LHCN-M2 (cell line): ENCODE results near the gene MYH10. TPM values are rescaled to one million over a fixed set of nuclear protein-coding genes. Genes with fewer than 3 reads are reported as not detected.
A peak's percentile ranks its signal among the peaks of the same experiment; 100 is the strongest.

Source experiments
- DNase-seq: peaks from one replicate; pipeline ENCODE4 v3.0.0-alpha.2; 2012; ENCODE audit warnings: low read depth
- total RNA-seq: library from RNA; depleted of rRNA; stranded (reverse); fragments of >200 nt; gene quantifications from 2 replicates; pipeline ENCODE4 v1.2.3, GENCODE V29; 2014; rRNA removed

MYH10 gene
- total RNA-seq, 1 experiment from 2014 or later: 40.4 TPM

- no peak for DNase-seq
Measured at GRCh38 chr17:8445536-8445935, 185.0 kb downstream of the MYH10 start.

- no peak for DNase-seq
Measured at GRCh38 chr17:8444494-8444893, 186.0 kb downstream of the MYH10 start.

GRCh38 chr17:8443756-8444155 lies 186.8 kb downstream of the MYH10 start:
- DNase-seq: no peak

DNA sequence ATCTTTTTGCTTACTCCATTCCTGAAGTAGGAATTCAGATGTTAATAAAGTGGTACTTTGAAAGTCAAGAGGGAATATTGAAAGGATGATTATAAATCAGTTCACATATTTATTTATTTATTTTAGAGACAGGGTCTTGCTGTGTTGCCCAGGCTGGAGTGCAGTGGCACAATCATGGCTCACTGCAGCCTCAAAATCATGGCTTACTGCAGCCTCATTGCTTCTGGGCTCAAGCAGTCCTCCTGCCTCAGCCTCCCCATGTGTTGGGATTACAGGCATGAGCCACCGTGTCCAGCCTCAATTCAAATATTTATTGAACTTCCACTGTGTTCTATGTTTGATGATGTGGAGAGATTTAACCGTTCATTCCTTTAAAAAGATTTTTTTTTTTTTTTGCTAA lies 188.2 kb downstream of the MYH10 start:
- no peak for DNase-seq

- DNase-seq: no peak
Measured at GRCh38 chr17:8441690-8442089, 188.8 kb downstream of the MYH10 start.

DNA sequence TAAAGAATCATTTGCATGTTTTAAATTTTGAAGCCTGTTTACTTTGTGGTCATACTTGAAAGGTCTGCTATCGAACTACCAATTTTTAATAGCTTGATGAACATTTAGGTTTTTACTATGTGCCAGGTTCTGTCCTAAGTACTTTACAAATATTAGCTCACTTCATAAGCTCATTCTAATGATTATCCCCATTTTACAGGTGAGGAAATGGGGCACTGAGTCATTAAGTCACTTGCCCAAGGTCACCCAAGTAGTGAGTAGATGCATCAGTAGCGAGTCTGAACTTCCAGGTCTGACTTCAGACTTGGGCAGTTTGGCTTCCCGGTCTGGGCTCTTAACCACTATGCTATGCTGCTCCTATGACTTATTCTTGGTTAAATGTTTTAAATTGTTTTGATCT lies 190.8 kb downstream of the MYH10 start:
- no peak for DNase-seq

DNA sequence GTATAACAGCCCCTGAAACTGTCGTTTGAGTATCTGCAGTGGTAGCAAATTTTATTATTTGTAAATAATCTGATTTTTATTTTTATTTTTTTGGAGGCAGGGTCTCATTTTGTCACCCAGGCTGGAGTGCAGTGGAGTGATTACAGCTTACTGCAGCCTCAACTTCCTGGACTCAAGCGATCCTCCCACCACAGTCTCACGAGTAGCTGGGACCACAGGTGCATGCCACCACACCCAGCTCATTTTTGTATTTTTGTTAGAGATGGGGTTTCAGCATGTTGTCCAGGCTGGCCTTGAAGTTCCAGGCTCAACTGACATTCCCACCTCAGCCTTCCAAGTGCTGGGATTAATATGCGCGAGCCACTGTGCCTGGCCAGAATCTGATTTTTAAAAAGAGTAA lies 192.1 kb downstream of the MYH10 start:
- DNase-seq: no peak

GRCh38 chr17:8436844-8437171 lies 193.7 kb downstream of the MYH10 start:
- no peak for DNase-seq

GRCh38 chr17:8436169-8436843 lies 194.2 kb downstream of the MYH10 start:
- DNase-seq: peak; percentile 44

DNA sequence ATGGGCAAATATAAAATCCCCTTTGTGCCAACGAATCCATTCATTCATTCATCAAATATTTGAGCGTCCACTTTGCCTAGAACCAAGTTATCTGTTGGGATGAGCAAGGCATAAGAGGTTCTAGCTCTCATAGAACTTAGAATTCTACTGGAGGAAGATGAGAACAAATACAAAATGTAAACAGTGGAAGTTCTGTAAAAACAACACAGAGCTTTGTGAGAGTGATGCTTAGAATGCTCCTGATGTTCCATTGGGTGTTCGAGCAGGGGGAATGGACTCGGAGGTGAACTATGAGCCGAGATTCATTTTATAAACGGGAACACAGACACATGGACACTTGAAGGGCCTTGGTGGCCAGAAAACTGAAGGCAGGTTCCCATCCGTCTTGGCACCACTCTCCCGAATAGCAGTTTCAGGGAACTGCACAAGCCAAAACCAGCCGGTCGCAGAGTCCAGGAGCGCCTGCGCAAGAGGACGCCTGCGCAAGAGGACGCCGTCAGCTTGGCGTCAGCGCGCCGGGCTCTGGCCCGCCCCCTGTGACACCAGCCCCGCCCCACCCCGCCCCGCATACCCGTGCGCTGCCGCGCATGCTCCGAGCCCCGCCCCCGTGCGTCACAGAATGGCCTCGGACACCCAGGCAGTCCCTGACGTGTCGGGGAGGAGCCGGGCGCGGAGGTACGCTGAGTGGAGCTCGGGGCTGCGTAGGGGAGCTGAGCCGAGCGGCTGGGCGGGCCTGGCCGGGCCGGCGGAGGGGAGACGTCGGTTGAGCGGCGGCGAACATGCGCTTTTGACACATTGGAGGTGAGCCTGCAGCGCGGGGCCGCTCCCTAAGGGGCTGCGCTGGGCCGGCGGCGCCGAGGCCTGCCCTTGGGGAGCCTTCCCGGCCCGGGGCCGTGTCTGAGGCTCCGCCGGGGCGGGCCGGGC lies 195.0 kb downstream of the MYH10 start, which contains the start of gene NDEL1:
TSS of gene NDEL1 (plus strand) at position 640 of the 924 bp plus-strand sequence. CDS start 8,388 bp downstream, outside the sequence.
- peak; percentile 96 for DNase-seq

DNA sequence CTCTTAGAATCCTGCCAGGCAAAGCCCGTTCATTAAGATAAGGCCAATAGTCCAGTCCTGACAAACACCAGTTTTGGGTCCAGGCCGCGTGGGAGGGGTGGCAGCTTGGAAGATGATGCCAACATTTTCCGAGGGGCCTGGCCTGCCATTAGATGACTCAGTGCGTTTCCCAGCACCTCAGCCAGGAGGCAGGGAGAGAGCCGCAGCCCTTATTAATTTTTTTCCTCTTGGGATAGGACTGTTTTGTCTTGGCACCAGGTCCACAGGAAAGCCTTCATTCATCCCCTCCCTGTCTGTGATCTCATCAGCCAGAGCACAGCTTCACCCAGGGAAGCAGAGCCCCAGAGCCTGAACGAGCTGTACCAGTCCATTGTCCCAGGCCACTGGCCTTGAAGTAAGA lies 199.6 kb downstream of the MYH10 start:
- DNase-seq: peak; percentile 29

DNA sequence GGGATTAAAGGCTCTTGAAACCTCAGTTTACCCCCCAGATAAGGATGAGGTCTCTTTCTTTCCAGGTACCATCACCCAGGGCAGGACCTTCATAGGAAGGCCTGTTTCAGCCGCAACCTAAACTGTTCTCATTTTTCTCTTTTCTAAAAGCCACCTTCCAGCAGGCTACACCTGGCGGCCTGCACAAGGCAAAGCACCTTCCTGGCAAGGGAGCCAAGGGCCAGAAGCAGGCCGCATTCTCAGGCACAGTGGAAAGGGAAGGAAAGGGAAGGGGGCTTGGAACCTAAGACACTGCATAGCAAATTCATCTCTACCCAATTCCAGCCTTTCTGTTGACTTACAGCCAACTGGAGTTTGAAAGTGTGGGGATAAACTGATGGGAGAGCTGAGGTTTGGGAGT lies 203.7 kb downstream of the MYH10 start:
- no peak for DNase-seq

GRCh38 chr17:8426094-8426720 lies 204.3 kb downstream of the MYH10 start:
- no peak for DNase-seq

Other genes with a start within 250 kb of the MYH10 start
- gene RPL26, start 247.5 kb downstream of the MYH10 start, total RNA-seq: 2,622 and 3,054 TPM in 2 replicates
- gene RNF222, start 232.9 kb downstream of the MYH10 start, total RNA-seq: not detected in 2 replicates
- gene NDEL1, start 194.8 kb downstream of the MYH10 start, total RNA-seq: 52.4 and 69.1 TPM in 2 replicates
- gene CCDC42, start 114.1 kb upstream of the MYH10 start, total RNA-seq: not detected in 2 replicates
- not detected in 2 replicates for gene SPDYE4, start 127.8 kb upstream of the MYH10 start, total RNA-seq
- gene MFSD6L, start 168.6 kb upstream of the MYH10 start, total RNA-seq: not detected in 2 replicates
- not detected in 2 replicates for gene PIK3R6, start 236.9 kb upstream of the MYH10 start, total RNA-seq